MCF 10A (cell line): Measurements from ENCODE around the gene MOV10L1. TPM values are rescaled to one million over a fixed set of nuclear protein-coding genes. Genes with fewer than 3 reads are reported as not detected.

Source experiments
- BruUV-seq: library from RNA; stranded (reverse); fragments of 400-500 nt; replicated peaks from 2 replicates; lab custom pipeline; 2021; lab: Mats Ljungman, UMichigan
- CTCF ChIA-PET: fragments of 300-600 bp; sonication (Branson Sonifier 250); formaldehyde crosslinking; extraction: SDS; loops from one replicate; lab custom pipeline; 2021; ENCODE audit warnings: antibody characterized with exemption, inconsistent platforms; lab: Yijun Ruan, JAX
- POLR2A ChIA-PET: fragments of 300-600, 350-650 bp; sonication (Branson Sonifier 250); formaldehyde crosslinking; extraction: SDS; loops from one replicate; lab custom pipeline; 2020; ENCODE audit warnings: antibody characterized with exemption, inconsistent platforms; lab: Yijun Ruan, JAX
- DNase-seq: peaks from one replicate; pipeline ENCODE4 v3.0.0-alpha.2; 2018; ENCODE audit not compliant: unreplicated experiment
- H3K27ac Mint-ChIP-seq: one replicate; pipeline ENCODE4 v1.8.0; 2022; ENCODE audit warnings: mild to moderate bottlenecking, low read depth, mixed read lengths; ENCODE audit not compliant: unreplicated experiment
- H3K27me3 Mint-ChIP-seq: one replicate; pipeline ENCODE4 v1.8.0; 2022; ENCODE audit warnings: mixed read lengths; ENCODE audit not compliant: insufficient read depth, unreplicated experiment
- H3K36me3 Mint-ChIP-seq: one replicate; pipeline ENCODE4 v1.8.0; 2022; ENCODE audit warnings: mild to moderate bottlenecking, moderate library complexity, mixed read lengths; ENCODE audit not compliant: insufficient read depth, unreplicated experiment
- H3K4me1 Mint-ChIP-seq: one replicate; pipeline ENCODE4 v1.8.0; 2022; ENCODE audit warnings: mixed read lengths; ENCODE audit not compliant: insufficient read depth, unreplicated experiment
- H3K4me3 Mint-ChIP-seq: one replicate; pipeline ENCODE4 v1.8.0; 2022; ENCODE audit warnings: mild to moderate bottlenecking, moderate library complexity, mixed read lengths; ENCODE audit not compliant: unreplicated experiment
- H3K9me3 Mint-ChIP-seq: one replicate; pipeline ENCODE4 v1.8.0; 2022; ENCODE audit warnings: mixed read lengths; ENCODE audit not compliant: unreplicated experiment
- CTCF ChIP-seq: fragments of 200-600 bp; IDR thresholded peaks from one replicate; pipeline ENCODE4 v1.8.0; 2022; ENCODE audit warnings: antibody characterized with exemption, mild to moderate bottlenecking; ENCODE audit not compliant: unreplicated experiment
- intact Hi-C: fragments of 100-400 bp; cut with micrococcal nuclease; formaldehyde crosslinking; loops from 2 replicates; pipeline ENCODE4 v1.14.1; 2022
- total RNA-seq: library from RNA; stranded (reverse); gene quantifications from 2 replicates; pipeline ENCODE4 v1.2.3, GENCODE V29; 2022

Gene MOV10L1
- total RNA-seq, 1 experiment from 2014 or later: not detected

- Mint-ChIP-seq H3K4me1 (no peaks in the 10 kb centered on the region), H3K4me3 (no peak overlapping the region), H3K27ac (no peak overlapping the region), H3K27me3 (no peaks in the 10 kb centered on the region), H3K36me3 (no peaks in the 10 kb centered on the region), H3K9me3 (no peaks in the 10 kb centered on the region)
- BruUV-seq: no TSS peak
- intact Hi-C loops: no loop called here
- ChIA-PET POLR2A (no interaction called here), CTCF (no interaction called here)
- no peak for DNase-seq
- no peak for TF ChIP-seq CTCF
Observed at GRCh38 chr22:50112151-50113118, 22.6 kb downstream of the MOV10L1 start.

GRCh38 chr22:50114221-50115021, 24.6 kb downstream of the MOV10L1 start:
- peak; percentile 14 for DNase-seq
- Mint-ChIP-seq H3K9me3 (no peaks in the 10 kb centered on the region), H3K4me3 (no peak overlapping the region), H3K27me3 (no peaks in the 10 kb centered on the region), H3K27ac (peak overlapping the region; percentile 27), H3K36me3 (no peaks in the 10 kb centered on the region), H3K4me1 (no peaks in the 10 kb centered on the region)
- BruUV-seq: no TSS peak
- POLR2A ChIA-PET: interaction anchor here (1.4 kb wide), 1 partner anchor 9 kb away, joined by 3 read pairs; no protein-coding TSS in a partner anchor
- intact Hi-C loops: no loop called here
- CTCF ChIA-PET: interaction anchor here (0.8 kb wide), 1 partner anchor 9 kb away, joined by 4 read pairs; no protein-coding TSS in a partner anchor
- TF ChIP-seq CTCF: no peak

- DNase-seq: peak; percentile 47
- Mint-ChIP-seq H3K27me3 (peaks cover 5% of the 10 kb centered on the region), H3K27ac (no peak overlapping the region), H3K9me3 (no peaks in the 10 kb centered on the region), H3K4me1 (no peaks in the 10 kb centered on the region), H3K36me3 (no peaks in the 10 kb centered on the region), H3K4me3 (no peak overlapping the region)
- no TSS peak for BruUV-seq
- intact Hi-C loops: no loop called here
- TF ChIP-seq CTCF: no peak
- POLR2A ChIA-PET: interaction anchor here (0.6 to 1.1 kb wide), 3 partner anchors 10 to 192 kb away, joined by 3 read pairs; partner anchors contain the start of gene PLXNB2
- CTCF ChIA-PET: interaction anchor here (0.6 to 0.8 kb wide), 4 partner anchors 12 to 85 kb away, joined by 3 to 4 read pairs (median 3); no protein-coding TSS in a partner anchor
Observed at GRCh38 chr22:50115693-50116092, 25.9 kb downstream of the MOV10L1 start.
